GM18907 (cell line): ENCODE measurements around the gene BACE1.
A peak's percentile ranks its signal among the peaks of the same experiment; 100 is the strongest.
"Not testable (repeated sequence)": the region's sequence is repeated elsewhere in the genome, so short reads cannot be mapped to it uniquely, and the experiment has no call there.

Experiments used
- ATAC-seq: cut with Tn5 transposase; IDR thresholded peaks from one replicate; pipeline ENCODE4 v1.9.1; 2021; ENCODE audit warnings: mild to moderate bottlenecking, moderate library complexity; ENCODE audit not compliant: unreplicated experiment

BACE1 gene

DNA sequence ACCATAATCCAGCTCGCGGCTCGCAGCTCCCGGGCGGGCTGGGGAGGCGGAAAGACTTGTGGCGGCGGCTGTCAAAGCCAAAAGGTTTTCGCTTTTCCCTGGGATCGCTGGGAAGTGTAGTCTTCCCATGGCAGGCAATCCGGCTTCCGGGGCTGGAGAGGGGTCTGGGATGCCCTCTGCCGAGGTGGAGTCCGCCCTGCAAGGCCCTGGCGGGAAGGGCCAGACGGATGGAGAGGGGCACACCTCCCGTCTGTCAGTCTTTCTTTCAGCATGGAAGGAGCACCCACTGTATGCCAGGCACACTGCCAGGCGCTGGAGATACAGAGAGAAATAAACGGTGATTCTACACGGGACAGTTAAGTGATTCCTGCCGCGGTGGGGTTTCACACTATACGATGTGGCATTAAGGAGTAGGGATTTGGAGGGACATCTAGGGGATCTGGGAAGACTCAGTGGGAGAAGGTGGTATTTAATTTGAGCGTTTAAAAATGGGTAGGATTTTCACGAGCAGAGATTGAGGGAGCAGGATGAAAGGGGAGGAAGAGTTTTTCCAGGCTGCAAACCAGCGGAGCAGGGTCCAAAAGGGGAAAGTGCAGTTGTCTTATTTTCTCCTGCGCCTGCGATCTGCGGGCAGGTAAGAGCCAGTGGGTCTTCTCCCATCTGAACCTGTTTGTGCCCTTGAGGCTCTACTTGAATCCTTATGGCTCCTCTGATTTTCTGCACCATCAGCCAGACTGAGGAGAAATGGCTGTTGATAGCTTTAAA lies at the start of gene BACE1:
TSS of gene BACE1 (minus strand) at position 60 of the 765 bp plus-strand sequence. CDS start 461 bp downstream, outside the sequence.
- ATAC-seq, result no peak

GRCh38 chr11:117361432-117361831 lies 45.4 kb upstream of the BACE1 start:
- no peak for ATAC-seq

GRCh38 chr11:117356126-117356890 lies 40.3 kb upstream of the BACE1 start:
- ATAC-seq, result no peak

DNA sequence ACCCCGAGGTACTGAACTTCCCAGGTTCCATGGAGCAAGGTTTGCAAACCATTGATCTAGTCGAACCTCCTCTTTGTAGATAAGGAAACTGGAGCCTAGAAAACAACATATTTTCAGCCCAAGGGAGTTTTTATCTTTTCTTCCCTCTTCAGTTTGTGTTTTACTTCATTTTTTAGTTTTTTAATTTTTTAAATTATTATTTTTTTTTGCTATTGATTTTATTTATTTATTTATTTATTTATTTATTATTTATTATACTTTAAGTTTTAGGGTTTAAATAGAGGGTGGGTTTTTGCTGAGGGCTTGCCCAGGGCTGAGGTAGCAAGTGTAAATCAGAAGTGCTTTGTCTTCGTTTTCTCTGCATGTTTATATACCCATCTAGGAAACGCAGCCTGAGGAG lies 38.5 kb upstream of the BACE1 start:
- ATAC-seq, result no peak

GRCh38 chr11:117345039-117345438 lies 29.0 kb upstream of the BACE1 start:
- no peak for ATAC-seq

DNA sequence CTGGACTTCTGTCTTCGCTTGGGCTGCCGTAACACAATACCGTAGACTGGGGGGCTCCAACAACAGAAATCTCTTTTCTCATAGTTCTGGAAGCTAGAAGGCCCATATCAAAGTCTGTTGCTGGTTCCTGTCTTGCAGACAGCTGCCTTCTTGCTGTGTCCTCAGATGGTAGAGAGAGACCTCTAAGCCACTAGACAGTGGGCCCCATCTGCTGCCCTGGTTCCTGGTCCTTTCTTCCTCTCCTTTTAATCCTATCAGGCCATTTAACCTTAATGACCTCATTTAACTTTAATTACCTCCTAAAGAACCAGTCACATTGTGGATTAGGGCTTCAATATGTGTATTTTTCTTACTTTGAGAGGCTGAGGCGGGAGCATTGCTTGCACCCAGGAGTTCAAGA lies 21.0 kb upstream of the BACE1 start:
- no peak for ATAC-seq

DNA sequence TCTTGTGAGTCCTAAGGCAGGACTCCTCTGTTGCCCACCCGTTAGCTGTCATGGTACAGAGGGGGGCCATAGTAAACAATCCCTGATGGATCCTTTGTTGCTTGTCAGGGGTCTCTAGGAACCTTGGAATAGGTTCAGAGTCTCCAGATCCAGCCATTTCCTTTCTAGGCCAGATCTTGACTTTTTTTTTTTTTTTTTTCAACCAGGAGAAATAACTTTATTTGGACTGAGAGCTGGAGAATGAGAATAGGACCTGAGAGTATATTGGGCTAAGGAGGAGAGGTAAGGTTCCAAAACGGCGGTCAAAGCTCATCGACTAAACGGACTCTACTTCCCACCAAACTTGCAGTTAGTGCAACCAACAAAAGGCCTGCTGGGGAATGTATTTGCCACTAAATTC lies 19.3 kb upstream of the BACE1 start:
- no peak for ATAC-seq

DNA sequence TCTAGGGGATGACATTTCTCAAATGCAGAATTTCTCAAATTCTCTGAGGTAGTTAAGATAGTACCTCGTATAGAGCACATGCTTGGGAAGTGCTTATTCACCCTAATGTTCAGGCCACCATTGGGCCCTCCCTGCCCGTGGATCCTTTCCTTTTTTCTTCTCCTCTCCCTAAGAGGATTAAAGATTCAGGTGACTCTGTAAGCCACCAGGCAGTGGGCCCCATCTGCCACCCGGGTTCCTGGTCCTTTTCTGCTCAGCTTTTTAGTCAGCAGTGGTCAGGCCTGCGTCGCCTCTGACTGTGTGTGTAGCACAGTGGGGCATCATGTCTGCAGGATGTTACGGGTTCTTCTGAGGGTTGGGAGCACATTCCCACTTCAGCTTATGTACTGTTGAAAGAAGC lies 18.8 kb upstream of the BACE1 start:
- ATAC-seq, result no peak

DNA sequence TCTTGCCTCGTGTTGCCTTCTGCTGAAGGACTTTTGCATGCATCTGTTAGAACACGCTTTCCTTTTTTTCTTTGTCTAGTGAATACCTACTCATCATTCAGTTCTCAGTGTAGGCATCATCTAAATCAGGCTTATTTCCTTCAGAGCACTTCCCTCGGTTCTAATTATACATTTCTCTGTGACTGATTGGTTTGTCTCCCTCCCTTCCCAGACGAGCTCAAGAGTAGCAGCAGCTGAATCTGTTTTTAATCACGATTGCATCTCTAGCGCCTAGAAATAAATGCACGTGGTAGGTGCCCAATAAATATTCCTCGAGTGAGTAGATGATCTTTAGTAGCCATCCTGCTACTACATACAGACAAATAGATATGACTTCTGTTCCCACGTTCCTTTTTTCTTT lies 17.9 kb upstream of the BACE1 start:
- no peak for ATAC-seq

DNA sequence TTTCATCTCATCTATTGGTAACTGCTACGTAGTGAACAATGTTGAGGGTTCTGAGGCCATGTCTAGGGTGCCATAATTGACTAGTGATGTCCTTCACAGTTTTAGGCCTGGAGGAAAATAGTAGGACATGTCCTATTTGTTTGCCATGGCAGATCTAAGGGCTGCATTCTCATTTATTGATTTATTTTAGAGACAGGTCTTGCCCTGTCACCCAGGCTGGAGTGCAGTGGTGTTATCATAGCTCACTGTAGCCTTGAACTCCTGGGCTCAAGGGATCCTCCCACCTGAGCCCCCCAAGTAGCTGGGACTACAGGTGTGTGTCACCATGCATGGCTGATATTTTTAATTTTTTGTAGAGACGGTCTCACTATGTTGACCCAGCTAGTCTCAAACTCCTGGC lies 16.8 kb upstream of the BACE1 start:
- ATAC-seq, result no peak

DNA sequence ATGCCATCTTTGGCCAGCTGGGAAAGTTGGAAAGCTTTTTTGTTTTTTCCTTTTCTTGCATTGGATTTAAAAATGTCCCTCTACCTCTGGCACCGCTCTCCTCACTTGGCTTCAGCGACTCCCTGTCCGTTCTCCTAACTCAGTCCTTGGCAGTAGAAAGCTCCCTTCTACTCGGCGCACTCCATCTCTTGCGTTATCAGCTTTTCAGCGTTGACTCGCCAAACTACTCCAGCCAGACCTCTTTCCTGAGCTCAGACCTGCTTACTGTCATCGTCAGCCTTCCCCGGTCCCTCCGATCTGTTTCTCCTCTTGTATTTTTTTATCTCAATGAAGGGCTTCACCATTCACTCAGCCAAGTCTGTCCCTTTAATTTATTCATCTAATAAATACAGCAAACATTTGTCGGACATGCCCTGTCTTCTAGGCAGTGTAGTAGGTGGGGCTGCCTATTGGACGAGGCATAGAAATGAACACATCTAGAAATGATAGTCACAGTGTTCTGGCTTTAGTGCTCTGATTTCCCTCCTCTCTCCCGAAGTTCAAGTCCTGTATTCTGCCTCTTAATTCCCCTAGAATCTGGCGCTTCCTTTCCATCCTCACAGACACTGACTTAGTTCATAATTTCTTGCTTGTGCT lies 12.4 kb upstream of the BACE1 start:
- peak; percentile 14 for ATAC-seq

- ATAC-seq, result peak; percentile 97
Observed at GRCh38 chr11:117327567-117328374, 11.7 kb upstream of the BACE1 start, which contains the start of gene CEP164. Gene CEP164 (plus strand): TSS chr11:117327854. CDS start chr11:117338587, 10,733 bp downstream.

- ATAC-seq, result not testable (repeated sequence)
Observed at GRCh38 chr11:117327255-117327566, 11.2 kb upstream of the BACE1 start.

DNA sequence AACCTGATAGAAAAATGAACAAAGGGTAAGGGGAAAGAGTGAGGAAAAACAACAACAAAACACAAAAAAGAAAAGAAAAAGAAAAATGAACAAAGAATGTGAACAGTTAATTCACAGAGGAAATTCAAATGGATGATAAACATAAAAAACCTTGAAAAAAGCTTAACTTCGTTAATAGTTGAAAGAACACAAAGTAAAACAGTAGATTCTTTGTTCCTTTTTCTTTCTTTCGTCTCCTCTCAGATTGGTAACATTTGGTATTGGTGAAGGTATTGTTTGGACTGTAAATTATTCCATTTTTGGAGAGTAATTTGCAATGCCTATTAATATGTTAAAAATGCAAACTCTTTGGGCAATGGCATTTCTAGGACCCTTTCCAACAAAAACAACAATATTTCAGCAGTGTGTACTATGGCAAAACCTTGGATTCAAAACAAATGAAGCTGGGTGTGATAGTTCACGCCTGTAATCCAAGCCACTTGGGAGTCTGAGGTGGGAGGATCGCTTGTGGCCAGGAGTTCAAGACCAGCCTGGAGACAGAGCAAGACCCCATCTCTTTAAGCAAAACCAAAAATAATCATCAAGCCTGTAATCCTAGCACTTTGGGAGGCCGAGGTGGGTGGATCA lies 3.3 kb upstream of the BACE1 start:
- no peak for ATAC-seq

DNA sequence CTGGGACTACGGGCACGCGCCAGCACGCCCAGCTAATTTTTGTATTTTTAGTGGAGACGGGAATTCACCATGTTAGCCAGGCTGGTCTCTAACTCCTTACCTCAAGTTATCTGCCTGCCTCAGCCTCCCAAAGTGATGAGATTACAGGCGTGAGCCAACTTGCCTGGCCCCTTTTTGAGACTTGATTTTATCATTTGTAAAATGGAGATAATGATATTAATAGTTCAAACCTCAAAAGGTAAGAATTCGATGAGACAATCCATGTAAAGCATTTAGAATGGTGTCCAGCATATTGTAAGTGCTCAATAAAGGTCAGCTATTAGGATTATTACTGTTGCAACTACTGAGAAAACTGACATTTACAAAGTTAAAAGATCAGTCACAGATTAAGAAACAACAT lies 2.7 kb upstream of the BACE1 start:
- ATAC-seq, result no peak

DNA sequence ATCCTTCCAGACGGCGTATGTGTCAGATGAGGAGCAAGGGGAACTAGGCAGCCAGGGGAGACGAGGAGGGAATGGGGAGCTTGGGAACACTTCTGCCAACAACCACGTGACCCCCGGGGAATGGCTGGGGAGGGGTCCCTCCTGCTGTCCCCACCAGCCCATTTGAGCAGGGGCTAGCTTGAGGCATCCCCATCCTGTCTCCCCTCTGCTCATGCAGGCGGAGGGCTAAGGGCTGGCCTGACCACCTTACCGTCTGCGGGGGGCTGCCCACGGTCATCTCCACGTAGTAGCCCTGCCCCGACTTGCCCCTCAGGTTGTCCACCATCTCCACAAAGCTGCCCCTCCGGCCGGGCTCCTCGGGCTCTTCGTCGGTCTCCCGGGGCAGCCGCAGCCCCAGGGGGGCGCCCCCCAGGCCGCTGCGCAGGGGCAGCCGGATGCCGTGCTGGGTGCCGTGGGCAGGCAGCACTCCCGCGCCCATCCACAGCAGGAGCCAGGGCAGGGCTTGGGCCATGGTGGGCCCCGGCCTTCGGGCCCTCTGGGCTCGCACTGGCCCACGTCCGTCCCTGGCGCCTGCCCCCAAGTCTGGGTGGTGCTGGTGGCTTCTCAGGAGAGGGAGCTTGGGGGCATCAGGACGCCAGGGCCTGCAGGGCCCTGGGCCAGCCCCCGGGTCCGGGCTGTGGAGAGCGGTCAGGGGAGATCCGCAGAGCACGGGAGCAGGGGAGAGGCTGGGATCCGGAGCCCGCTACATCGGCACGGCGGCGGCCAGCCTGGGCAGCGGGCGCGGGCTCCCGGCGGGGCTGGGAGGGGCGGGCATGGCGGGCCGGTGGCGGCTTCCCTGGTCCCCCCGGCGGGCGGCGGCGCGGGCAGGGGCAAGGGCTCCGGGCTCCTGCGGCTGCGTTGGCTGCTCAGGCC lies 515 bp downstream of the BACE1 start:
- ATAC-seq, result no peak

DNA sequence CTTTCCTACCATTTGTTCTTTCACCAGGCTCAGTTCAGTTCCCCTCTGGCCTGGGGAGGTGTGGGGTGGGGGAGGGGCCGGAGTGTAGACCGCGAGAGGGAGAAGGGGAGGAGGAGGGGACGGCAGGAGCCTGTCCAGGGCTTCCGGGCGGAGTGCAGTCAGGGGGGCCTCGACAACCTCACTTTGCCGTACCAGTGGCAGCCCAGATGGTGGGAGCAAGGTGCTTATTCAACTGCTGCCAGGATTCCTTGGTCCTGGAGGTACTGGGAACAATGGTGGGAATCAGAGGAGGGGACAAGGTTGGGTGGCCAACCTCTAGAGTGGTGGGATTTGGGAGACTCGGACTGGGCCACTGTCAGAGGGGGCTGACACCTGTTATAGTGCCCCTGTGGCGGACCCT lies 1.2 kb downstream of the BACE1 start:
- ATAC-seq, result no peak

DNA sequence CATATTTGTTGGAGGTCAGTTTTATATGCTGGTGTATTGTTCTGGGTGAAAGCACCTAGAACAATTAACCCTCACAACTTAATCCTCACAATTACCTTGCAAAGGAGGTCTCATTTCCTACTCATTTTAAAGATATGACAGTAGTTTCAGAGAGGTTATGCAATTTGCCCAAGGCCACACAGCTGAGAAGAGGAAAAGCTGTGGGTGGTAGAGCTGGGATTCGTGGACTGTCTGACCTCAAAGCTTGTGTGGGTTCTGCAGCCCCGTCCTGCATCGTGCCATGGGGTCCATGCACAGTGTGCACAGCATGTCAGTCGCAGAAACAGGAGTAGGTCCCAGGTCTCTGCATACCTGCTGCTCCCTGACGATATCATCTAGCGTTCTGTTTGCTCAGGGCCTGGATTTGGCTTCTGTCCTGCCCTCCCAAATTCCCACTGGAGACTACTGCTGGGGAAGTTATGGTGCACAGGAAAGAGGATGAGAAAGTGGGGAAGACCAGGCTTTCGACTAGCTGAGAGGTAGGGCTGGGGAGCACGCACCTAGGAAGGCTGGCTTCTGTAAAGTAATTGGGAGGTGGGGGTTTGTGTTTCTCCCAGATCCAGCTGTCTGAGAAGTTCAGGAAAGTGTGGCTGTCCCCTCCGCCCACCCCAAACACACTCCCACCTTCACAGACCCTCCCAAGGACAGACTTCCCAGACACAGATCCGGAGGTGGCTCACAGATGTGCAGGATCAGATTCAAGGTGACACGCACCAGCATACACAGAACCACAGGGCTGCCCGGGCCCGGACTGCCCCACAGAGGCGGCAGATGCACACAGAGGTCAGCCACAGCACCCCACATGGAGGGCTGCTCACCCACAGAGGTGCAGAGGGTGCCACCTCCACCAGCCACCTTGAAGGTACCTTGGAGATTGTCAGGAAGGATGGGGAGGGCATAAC lies 2.0 kb downstream of the BACE1 start:
- no peak for ATAC-seq
